ENCODE measurements around the gene ANKRD65.

- TF ChIP-seq CTCF (conservative IDR thresholded peaks at IDR 0.05; ENCODE audit: low read depth, low read length) (no peak), EZH2 (IDR thresholded peaks at IDR 0.05; ENCODE audit: low read length, unreplicated experiment) (no peak), EZH2phosphoT487 (IDR thresholded peaks at IDR 0.05; ENCODE audit: borderline replicate concordance, low read length) (no peak)
Observed at GRCh38 chr1:1397839-1398523, 23.1 kb downstream of the ANKRD65 start.
